Activated naive CD8-positive, alpha-beta T cell (primary cell): ENCODE results near the gene KLHL2.
"Not testable (repeated sequence)": the region's sequence is repeated elsewhere in the genome, so short reads cannot be mapped to it uniquely, and the experiment has no call there.

ENCODE experiments used
- H3K27ac Mint-ChIP-seq: one replicate; pipeline ENCODE4 v1.8.0; 2021; ENCODE audit warnings: mixed read lengths
- H3K27me3 Mint-ChIP-seq: one replicate; pipeline ENCODE4 v1.8.0; 2021; ENCODE audit warnings: mixed read lengths
- H3K36me3 Mint-ChIP-seq: one replicate; pipeline ENCODE4 v1.8.0; 2021; ENCODE audit warnings: mixed read lengths
- H3K4me1 Mint-ChIP-seq: one replicate; pipeline ENCODE4 v1.8.0; 2021; ENCODE audit warnings: low read depth, mixed read lengths
- H3K4me3 Mint-ChIP-seq: one replicate; pipeline ENCODE4 v1.8.0; 2021; ENCODE audit warnings: mild to moderate bottlenecking, mixed read lengths
- H3K9me3 Mint-ChIP-seq: one replicate; pipeline ENCODE4 v1.8.0; 2021; ENCODE audit warnings: low read depth, mixed read lengths

KLHL2 gene

GRCh38 chr4:165212647-165213046 is 5.3 kb downstream of the KLHL2 start:
- H3K36me3 Mint-ChIP-seq, H3K4me3 Mint-ChIP-seq, H3K9me3 Mint-ChIP-seq, H3K27me3 Mint-ChIP-seq: not testable (repeated sequence)
- Mint-ChIP-seq H3K27ac (peak overlapping the region; percentile 59), H3K4me1 (peaks cover 92% of the 10 kb centered on the region)

- not testable (repeated sequence) for H3K4me3 Mint-ChIP-seq, H3K9me3 Mint-ChIP-seq
These were observed 6.0 kb downstream of the KLHL2 start for GRCh38 chr4:165213404-165213803.

GRCh38 chr4:165213991-165214709 is 6.8 kb downstream of the KLHL2 start:
- Mint-ChIP-seq H3K27ac (peak overlapping the region; percentile 72), H3K4me1 (peaks cover 92% of the 10 kb centered on the region), H3K36me3 (peaks cover 11% of the 10 kb centered on the region)
- H3K4me3 Mint-ChIP-seq, H3K9me3 Mint-ChIP-seq, H3K27me3 Mint-ChIP-seq: not testable (repeated sequence)

More at GRCh38 chr4:165213404-165213803, 6.0 kb downstream of the KLHL2 start:
- not testable (repeated sequence) for H3K27ac Mint-ChIP-seq, H3K27me3 Mint-ChIP-seq
- peaks cover 96% of the 10 kb centered on the region for H3K4me1 Mint-ChIP-seq
- H3K36me3 Mint-ChIP-seq = peaks cover 11% of the 10 kb centered on the region

- Mint-ChIP-seq H3K27ac (peak overlapping the region; percentile 93), H3K4me3 (peak overlapping the region; percentile 71), H3K4me1 (peaks cover 86% of the 10 kb centered on the region), H3K36me3 (peaks cover 12% of the 10 kb centered on the region)
- not testable (repeated sequence) for H3K27me3 Mint-ChIP-seq, H3K9me3 Mint-ChIP-seq
These were observed 7.8 kb downstream of the KLHL2 start for GRCh38 chr4:165215034-165215751.

- not testable (repeated sequence) for H3K27me3 Mint-ChIP-seq, H3K9me3 Mint-ChIP-seq
- peak overlapping the region; percentile 71 for H3K4me3 Mint-ChIP-seq
- peak overlapping the region; percentile 93 for H3K27ac Mint-ChIP-seq
- peaks cover 80% of the 10 kb centered on the region for H3K4me1 Mint-ChIP-seq
- H3K36me3 Mint-ChIP-seq = peaks cover 14% of the 10 kb centered on the region
These were observed 8.6 kb downstream of the KLHL2 start for GRCh38 chr4:165215761-165216487.

GRCh38 chr4:165217325-165217724 is 10.0 kb downstream of the KLHL2 start:
- H3K27ac Mint-ChIP-seq = peak overlapping the region; percentile 3
- no peaks in the 10 kb centered on the region for H3K27me3 Mint-ChIP-seq
- no peaks in the 10 kb centered on the region for H3K9me3 Mint-ChIP-seq
- H3K4me3 Mint-ChIP-seq = peak overlapping the region; percentile 7
- H3K4me1 Mint-ChIP-seq = peaks cover 80% of the 10 kb centered on the region
- H3K36me3 Mint-ChIP-seq = peaks cover 19% of the 10 kb centered on the region

GRCh38 chr4:165221306-165221705 is 13.9 kb downstream of the KLHL2 start:
- H3K27me3 Mint-ChIP-seq, H3K4me3 Mint-ChIP-seq, H3K9me3 Mint-ChIP-seq: not testable (repeated sequence)
- Mint-ChIP-seq H3K4me1 (peaks cover 53% of the 10 kb centered on the region), H3K27ac (peak overlapping the region; percentile 68), H3K36me3 (peaks cover 28% of the 10 kb centered on the region)

- H3K27ac Mint-ChIP-seq = peak overlapping the region; percentile 41
These were observed 14.8 kb downstream of the KLHL2 start for GRCh38 chr4:165221993-165222650.

GRCh38 chr4:165222651-165222994 is 15.3 kb downstream of the KLHL2 start:
- H3K27me3 Mint-ChIP-seq = no peaks in the 10 kb centered on the region
- peak overlapping the region; percentile 38 for H3K4me3 Mint-ChIP-seq
- H3K36me3 Mint-ChIP-seq = peaks cover 28% of the 10 kb centered on the region
- peaks cover 39% of the 10 kb centered on the region for H3K4me1 Mint-ChIP-seq
- H3K27ac Mint-ChIP-seq = peak overlapping the region; percentile 41
- H3K9me3 Mint-ChIP-seq = no peaks in the 10 kb centered on the region

More at GRCh38 chr4:165221993-165222650, 14.8 kb downstream of the KLHL2 start:
- H3K4me3 Mint-ChIP-seq, H3K9me3 Mint-ChIP-seq, H3K27me3 Mint-ChIP-seq: not testable (repeated sequence)
- Mint-ChIP-seq H3K4me1 (peaks cover 44% of the 10 kb centered on the region), H3K36me3 (peaks cover 27% of the 10 kb centered on the region)

- not testable (repeated sequence) for H3K27ac Mint-ChIP-seq, H3K27me3 Mint-ChIP-seq, H3K4me3 Mint-ChIP-seq, H3K9me3 Mint-ChIP-seq
- Mint-ChIP-seq H3K4me1 (peaks cover 37% of the 10 kb centered on the region), H3K36me3 (peaks cover 28% of the 10 kb centered on the region)
These were observed 20.0 kb downstream of the KLHL2 start for GRCh38 chr4:165227401-165227800.

GRCh38 chr4:165229490-165230200 is 22.3 kb downstream of the KLHL2 start:
- not testable (repeated sequence) for H3K27ac Mint-ChIP-seq, H3K4me3 Mint-ChIP-seq, H3K9me3 Mint-ChIP-seq, H3K27me3 Mint-ChIP-seq
- H3K4me1 Mint-ChIP-seq = peaks cover 39% of the 10 kb centered on the region
- H3K36me3 Mint-ChIP-seq = peaks cover 19% of the 10 kb centered on the region

GRCh38 chr4:165232623-165233433 is 25.5 kb downstream of the KLHL2 start:
- peaks cover 16% of the 10 kb centered on the region for H3K36me3 Mint-ChIP-seq
- peak overlapping the region; percentile 58 for H3K27ac Mint-ChIP-seq

GRCh38 chr4:165234766-165235165 is 27.4 kb downstream of the KLHL2 start:
- H3K36me3 Mint-ChIP-seq = peaks cover 16% of the 10 kb centered on the region
- no peak overlapping the region for H3K27ac Mint-ChIP-seq
- H3K4me3 Mint-ChIP-seq = no peak overlapping the region
- H3K9me3 Mint-ChIP-seq = no peaks in the 10 kb centered on the region
- H3K27me3 Mint-ChIP-seq = no peaks in the 10 kb centered on the region
- peaks cover 31% of the 10 kb centered on the region for H3K4me1 Mint-ChIP-seq

More at GRCh38 chr4:165232623-165233433, 25.5 kb downstream of the KLHL2 start:
- H3K4me3 Mint-ChIP-seq, H3K27me3 Mint-ChIP-seq, H3K9me3 Mint-ChIP-seq: not testable (repeated sequence)
- peaks cover 42% of the 10 kb centered on the region for H3K4me1 Mint-ChIP-seq

GRCh38 chr4:165236852-165237251 is 29.5 kb downstream of the KLHL2 start:
- not testable (repeated sequence) for H3K9me3 Mint-ChIP-seq, H3K4me3 Mint-ChIP-seq, H3K27ac Mint-ChIP-seq, H3K27me3 Mint-ChIP-seq
- Mint-ChIP-seq H3K36me3 (peaks cover 16% of the 10 kb centered on the region), H3K4me1 (peaks cover 29% of the 10 kb centered on the region)
